HCT116 (cell line): ENCODE results near the gene ABHD4. TPM values are rescaled to one million over a fixed set of nuclear protein-coding genes. Genes with fewer than 3 reads are reported as not detected.

Experiments
- ATAC-seq: fragments of 200-7000 bp; cut with Tn5 transposase; 2 replicates; pipeline ENCODE4 v1.9.1; 2020; ENCODE audit warnings: mild to moderate bottlenecking, moderate library complexity
- BruUV-seq: library from RNA; stranded (reverse); fragments of 400-500 nt; replicated peaks from 2 replicates; lab custom pipeline; 2021; lab: Mats Ljungman, UMichigan
- CTCF ChIA-PET: fragments of 300-600 bp; sonication (Branson Sonifier 250); formaldehyde crosslinking; loops from one replicate; lab custom pipeline; 2021; ENCODE audit warnings: antibody characterized with exemption; lab: Charles Lee
- POLR2A ChIA-PET: fragments of 300-600, 350-600 bp; sonication (Branson Sonifier 250); formaldehyde crosslinking; loops from one replicate; lab custom pipeline; 2021; ENCODE audit warnings: antibody characterized with exemption; lab: Charles Lee
- RAD21 ChIA-PET, 2 experiments: fragments of 300-600 bp; sonication (Branson Sonifier 250); formaldehyde crosslinking; loops; one replicate each; lab custom pipeline; 2023; ENCODE audit warnings: low total read pairs in 2 of 2; ENCODE audit not compliant: uncharacterized antibody in 2 of 2, unreplicated experiment in 2 of 2, low non-redundant PET in 1 of 2; lab: Charles Lee
- DNase-seq: peaks from one replicate; pipeline ENCODE4 v3.0.0-alpha.2; 2010; ENCODE audit warnings: low read depth, low spot score
- H2AFZ ChIP-seq: fragments of 200-600 bp; shearing (Covaris generic), sonication (generic); 2 replicates; pipeline ENCODE4 v1.6.1; 2017; ENCODE audit warnings: low read depth, mixed run types, mixed read lengths, antibody characterized with exemption, low read length; ENCODE audit not compliant: poor library complexity, severe bottlenecking
- H3K27ac ChIP-seq: 2 replicates; pipeline ENCODE4 v1.5.1; 2012; ENCODE audit warnings: low read depth, low read length
- H3K27me3 ChIP-seq: fragments of 200-600 bp; sonication (generic); 2 replicates; pipeline ENCODE4 v1.6.1; 2016; ENCODE audit warnings: mixed run types, low read length, mixed read lengths; ENCODE audit not compliant: insufficient read depth
- H3K36me3 ChIP-seq, 2 experiments: fragments of 200-500 bp in 1 of 2; fragments of 200-600 bp in 1 of 2; sonication (Bioruptor generic) in 1 of 2; sonication (generic) in 1 of 2; 2 replicates each; pipeline versions ENCODE4 v1.5.1 to v1.6.1; 2014 to 2016; ENCODE audit warnings: low read length in 2 of 2, inconsistent platforms in 1 of 2, mixed read lengths in 1 of 2, mixed run types in 1 of 2; ENCODE audit not compliant: insufficient read depth in 2 of 2, control insufficient read depth in 1 of 2
- H3K4me1 ChIP-seq, 2 experiments: fragments of 200-600 bp in 1 of 2; sonication (generic) in 1 of 2; 2 replicates each; pipeline versions ENCODE4 v1.5.1 to v1.6.1; 2012 to 2017; ENCODE audit warnings: low read length in 2 of 2, inconsistent platforms in 1 of 2, mild to moderate bottlenecking in 1 of 2, mixed read lengths in 1 of 2, mixed run types in 1 of 2, moderate library complexity in 1 of 2; ENCODE audit not compliant: insufficient read depth in 2 of 2, control insufficient read depth in 1 of 2
- H3K4me2 ChIP-seq: fragments of 200-600 bp; sonication (generic); 2 replicates; pipeline ENCODE4 v1.6.1; 2017; ENCODE audit warnings: mixed run types, low read length, mixed read lengths
- H3K4me3 ChIP-seq, 2 experiments: fragments of 200-600 bp in 1 of 2; sonication (generic) in 1 of 2; replicated peaks in 1 of 2; 2 replicates each; pipeline ENCODE4 v1.5.1; 2011 to 2016; ENCODE audit warnings: low read length in 2 of 2, control low read depth in 1 of 2, low read depth in 1 of 2, mild to moderate bottlenecking in 1 of 2, mixed read lengths in 1 of 2, mixed run types in 1 of 2
- H3K79me2 ChIP-seq: fragments of 200-600 bp; sonication (generic); 2 replicates; pipeline ENCODE4 v1.6.1; 2017; ENCODE audit warnings: mild to moderate bottlenecking, mixed run types, low read length, moderate library complexity, mixed read lengths; ENCODE audit not compliant: insufficient read depth
- H3K9ac ChIP-seq: fragments of 200-600 bp; sonication (generic); 2 replicates; pipeline ENCODE4 v1.6.1; 2016; ENCODE audit warnings: low read length, mixed read lengths
- H3K9me2 ChIP-seq: fragments of 200-600 bp; sonication (generic), shearing (Covaris generic); 2 replicates; pipeline ENCODE4 v1.6.1; 2017; ENCODE audit warnings: mixed run types, mild to moderate bottlenecking, moderate library complexity; ENCODE audit not compliant: insufficient read depth
- H3K9me3 ChIP-seq, 2 experiments: fragments of 200-500 bp in 1 of 2; fragments of 200-600 bp in 1 of 2; sonication (Bioruptor generic) in 1 of 2; sonication (generic) in 1 of 2; 2 replicates each; pipeline ENCODE4 v1.6.1; 2014 to 2017; ENCODE audit warnings: low read length in 2 of 2, mixed read lengths in 2 of 2, inconsistent platforms in 1 of 2, low read depth in 1 of 2, mild to moderate bottlenecking in 1 of 2, mixed run types in 1 of 2, moderate library complexity in 1 of 2; ENCODE audit not compliant: control insufficient read depth in 1 of 2, insufficient read depth in 1 of 2
- H4K20me1 ChIP-seq: fragments of 200-600 bp; sonication (generic), shearing (Covaris generic); 2 replicates; pipeline ENCODE4 v1.6.1; 2017; ENCODE audit warnings: mixed run types, mild to moderate bottlenecking, moderate library complexity; ENCODE audit not compliant: insufficient read depth
- EGR1 ChIP-seq: IDR thresholded peaks from 2 replicates; pipeline ENCODE4 v1.6.1; 2012; ENCODE audit warnings: low read depth
- JUND ChIP-seq: IDR thresholded peaks from 2 replicates; pipeline ENCODE4 v1.6.1; 2012
- SRF ChIP-seq: IDR thresholded peaks from 2 replicates; pipeline ENCODE4 v1.6.1; 2012; ENCODE audit warnings: low read depth
- ZFX ChIP-seq: fragments of 450-650 bp; IDR thresholded peaks from 2 replicates; pipeline ENCODE4 v1.6.1; 2017
- intact Hi-C: fragments of 100-400 bp; cut with micrococcal nuclease; formaldehyde crosslinking; loops from 2 replicates; pipeline ENCODE4 v1.10.0; 2022
- total RNA-seq: library from RNA; stranded (reverse); gene quantifications from one replicate; pipeline ENCODE4 v1.2.1, GENCODE V29; 2021; ENCODE audit not compliant: unreplicated experiment
- TF ChIP-seq, protein P1 (sequence below): IDR thresholded peaks from 2 replicates; pipeline ENCODE4 v1.6.1; 2012; ENCODE audit warnings: low read depth
- TF ChIP-seq, protein P2 (sequence below): IDR thresholded peaks from 2 replicates; pipeline ENCODE4 v1.6.1; 2011; ENCODE audit warnings: mild to moderate bottlenecking, low read length, moderate library complexity; ENCODE audit not compliant: insufficient replicate concordance; ENCODE audit errors: extremely low read depth

The ABHD4 gene
- total RNA-seq, 1 experiment from 2014 or later = 9.4 TPM

DNA sequence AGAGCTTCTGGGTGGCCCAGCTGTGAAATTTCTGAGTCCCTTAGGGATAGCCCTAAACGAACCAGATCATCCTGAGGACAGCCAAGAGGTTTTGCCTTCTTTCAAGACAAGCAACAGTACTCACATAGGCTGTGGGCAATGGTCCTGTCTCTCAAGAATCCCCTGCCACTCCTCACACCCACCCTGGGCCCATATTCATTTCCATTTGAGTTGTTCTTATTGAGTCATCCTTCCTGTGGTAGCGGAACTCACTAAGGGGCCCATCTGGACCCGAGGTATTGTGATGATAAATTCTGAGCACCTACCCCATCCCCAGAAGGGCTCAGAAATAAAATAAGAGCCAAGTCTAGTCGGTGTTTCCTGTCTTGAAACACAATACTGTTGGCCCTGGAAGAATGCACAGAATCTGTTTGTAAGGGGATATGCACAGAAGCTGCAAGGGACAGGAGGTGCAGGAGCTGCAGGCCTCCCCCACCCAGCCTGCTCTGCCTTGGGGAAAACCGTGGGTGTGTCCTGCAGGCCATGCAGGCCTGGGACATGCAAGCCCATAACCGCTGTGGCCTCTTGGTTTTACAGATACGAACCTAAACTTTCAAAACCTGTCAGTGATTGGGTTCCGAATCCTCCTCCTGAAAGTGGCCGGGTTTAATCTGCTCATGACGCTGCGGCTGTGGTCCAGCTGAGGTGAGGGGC lies 48.0 kb upstream of the ABHD4 start:
- TF ChIP-seq SRF (no peak), EGR1 (no peak), ZFX (no peak), JUND (no peak)
- TF ChIP-seq, protein P1, sequence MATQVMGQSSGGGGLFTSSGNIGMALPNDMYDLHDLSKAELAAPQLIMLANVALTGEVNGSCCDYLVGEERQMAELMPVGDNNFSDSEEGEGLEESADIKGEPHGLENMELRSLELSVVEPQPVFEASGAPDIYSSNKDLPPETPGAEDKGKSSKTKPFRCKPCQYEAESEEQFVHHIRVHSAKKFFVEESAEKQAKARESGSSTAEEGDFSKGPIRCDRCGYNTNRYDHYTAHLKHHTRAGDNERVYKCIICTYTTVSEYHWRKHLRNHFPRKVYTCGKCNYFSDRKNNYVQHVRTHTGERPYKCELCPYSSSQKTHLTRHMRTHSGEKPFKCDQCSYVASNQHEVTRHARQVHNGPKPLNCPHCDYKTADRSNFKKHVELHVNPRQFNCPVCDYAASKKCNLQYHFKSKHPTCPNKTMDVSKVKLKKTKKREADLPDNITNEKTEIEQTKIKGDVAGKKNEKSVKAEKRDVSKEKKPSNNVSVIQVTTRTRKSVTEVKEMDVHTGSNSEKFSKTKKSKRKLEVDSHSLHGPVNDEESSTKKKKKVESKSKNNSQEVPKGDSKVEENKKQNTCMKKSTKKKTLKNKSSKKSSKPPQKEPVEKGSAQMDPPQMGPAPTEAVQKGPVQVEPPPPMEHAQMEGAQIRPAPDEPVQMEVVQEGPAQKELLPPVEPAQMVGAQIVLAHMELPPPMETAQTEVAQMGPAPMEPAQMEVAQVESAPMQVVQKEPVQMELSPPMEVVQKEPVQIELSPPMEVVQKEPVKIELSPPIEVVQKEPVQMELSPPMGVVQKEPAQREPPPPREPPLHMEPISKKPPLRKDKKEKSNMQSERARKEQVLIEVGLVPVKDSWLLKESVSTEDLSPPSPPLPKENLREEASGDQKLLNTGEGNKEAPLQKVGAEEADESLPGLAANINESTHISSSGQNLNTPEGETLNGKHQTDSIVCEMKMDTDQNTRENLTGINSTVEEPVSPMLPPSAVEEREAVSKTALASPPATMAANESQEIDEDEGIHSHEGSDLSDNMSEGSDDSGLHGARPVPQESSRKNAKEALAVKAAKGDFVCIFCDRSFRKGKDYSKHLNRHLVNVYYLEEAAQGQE = no peak
- TF ChIP-seq, protein P2, sequence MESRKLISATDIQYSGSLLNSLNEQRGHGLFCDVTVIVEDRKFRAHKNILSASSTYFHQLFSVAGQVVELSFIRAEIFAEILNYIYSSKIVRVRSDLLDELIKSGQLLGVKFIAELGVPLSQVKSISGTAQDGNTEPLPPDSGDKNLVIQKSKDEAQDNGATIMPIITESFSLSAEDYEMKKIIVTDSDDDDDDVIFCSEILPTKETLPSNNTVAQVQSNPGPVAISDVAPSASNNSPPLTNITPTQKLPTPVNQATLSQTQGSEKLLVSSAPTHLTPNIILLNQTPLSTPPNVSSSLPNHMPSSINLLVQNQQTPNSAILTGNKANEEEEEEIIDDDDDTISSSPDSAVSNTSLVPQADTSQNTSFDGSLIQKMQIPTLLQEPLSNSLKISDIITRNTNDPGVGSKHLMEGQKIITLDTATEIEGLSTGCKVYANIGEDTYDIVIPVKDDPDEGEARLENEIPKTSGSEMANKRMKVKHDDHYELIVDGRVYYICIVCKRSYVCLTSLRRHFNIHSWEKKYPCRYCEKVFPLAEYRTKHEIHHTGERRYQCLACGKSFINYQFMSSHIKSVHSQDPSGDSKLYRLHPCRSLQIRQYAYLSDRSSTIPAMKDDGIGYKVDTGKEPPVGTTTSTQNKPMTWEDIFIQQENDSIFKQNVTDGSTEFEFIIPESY = no peak
- no peak overlapping the region for H3K27ac ChIP-seq
- intact Hi-C loops = no loop called here
- ChIA-PET POLR2A (no interaction called here), CTCF (interaction anchor here (1.3 kb wide), 2 partner anchors 20 to 305 kb away, joined by 4 read pairs; no protein-coding TSS in a partner anchor), RAD21 (no interaction called here)
- ATAC-seq (no peak), DNase-seq (no peak)
- H3K4me3 ChIP-seq = no peak overlapping the region
- no peaks in the 10 kb centered on the region for H4K20me1 ChIP-seq
- no peak overlapping the region for H3K9ac ChIP-seq
- BruUV-seq = no TSS peak
- H3K9me2 ChIP-seq = no peaks in the 10 kb centered on the region
- H3K36me3 ChIP-seq = no peaks in the 10 kb centered on the region
- H2AFZ ChIP-seq = no peak overlapping the region
- no peak overlapping the region for H3K4me2 ChIP-seq
- no peaks in the 10 kb centered on the region for H3K4me1 ChIP-seq
- H3K79me2 ChIP-seq = no peaks in the 10 kb centered on the region
- no peaks in the 10 kb centered on the region for H3K9me3 ChIP-seq
- no peaks in the 10 kb centered on the region; the same call in 1 of the 2 replicates for H3K27me3 ChIP-seq
